ENCODE results near the gene SPATA16.

Gene SPATA16

GRCh38 chr3:172953571-172953970, 187.5 kb downstream of the SPATA16 start:
- no peak overlapping the region for H3K9ac ChIP-seq (ENCODE audit: low read length)
- H3K4me3 ChIP-seq (ENCODE audit: low read depth, low read length): no peak overlapping the region
- no peak overlapping the region for H3K27ac ChIP-seq (ENCODE audit: low read depth, low read length)
- no peaks in the 10 kb centered on the region for H3K4me1 ChIP-seq (ENCODE audit: control insufficient read depth, insufficient read depth, low read length)
- H3K36me3 ChIP-seq (ENCODE audit: control insufficient read depth, insufficient read depth, low read length): no peaks in the 10 kb centered on the region
- H3K27me3 ChIP-seq (ENCODE audit: control insufficient read depth, insufficient read depth, low read length): no peaks in the 10 kb centered on the region
- H3K9me3 ChIP-seq (ENCODE audit: control insufficient read depth, insufficient read depth, low read depth, low read length): no peaks in the 10 kb centered on the region

- H3K4me3 ChIP-seq (ENCODE audit: low read depth, low read length): no peak overlapping the region
- no peaks in the 10 kb centered on the region for H3K36me3 ChIP-seq (ENCODE audit: control insufficient read depth, insufficient read depth, low read length)
- no peak overlapping the region for H3K9ac ChIP-seq (ENCODE audit: low read length)
- no peak overlapping the region for H3K27ac ChIP-seq (ENCODE audit: low read depth, low read length)
- no peaks in the 10 kb centered on the region for H3K27me3 ChIP-seq (ENCODE audit: control insufficient read depth, insufficient read depth, low read length)
- no peaks in the 10 kb centered on the region for H3K4me1 ChIP-seq (ENCODE audit: control insufficient read depth, insufficient read depth, low read length)
- H3K9me3 ChIP-seq (ENCODE audit: control insufficient read depth, insufficient read depth, low read depth, low read length): no peaks in the 10 kb centered on the region
These were observed 189.5 kb downstream of the SPATA16 start for GRCh38 chr3:172951511-172951910.

- H3K4me1 ChIP-seq (ENCODE audit: control insufficient read depth, insufficient read depth, low read length): no peaks in the 10 kb centered on the region
- H3K9me3 ChIP-seq (ENCODE audit: control insufficient read depth, insufficient read depth, low read depth, low read length): no peaks in the 10 kb centered on the region
- no peaks in the 10 kb centered on the region for H3K36me3 ChIP-seq (ENCODE audit: control insufficient read depth, insufficient read depth, low read length)
- H3K9ac ChIP-seq (ENCODE audit: low read length): no peak overlapping the region
- H3K27me3 ChIP-seq (ENCODE audit: control insufficient read depth, insufficient read depth, low read length): no peaks in the 10 kb centered on the region
- no peak overlapping the region for H3K4me3 ChIP-seq (ENCODE audit: low read depth, low read length)
- no peak overlapping the region for H3K27ac ChIP-seq (ENCODE audit: low read depth, low read length)
These were observed 195.0 kb downstream of the SPATA16 start for GRCh38 chr3:172946061-172946460.

GRCh38 chr3:172939651-172940293, 201.3 kb downstream of the SPATA16 start:
- H3K27me3 ChIP-seq (ENCODE audit: control insufficient read depth, insufficient read depth, low read length): no peaks in the 10 kb centered on the region
- H3K27ac ChIP-seq (ENCODE audit: low read depth, low read length): peak overlapping the region; percentile 80; the same call in 1 of the 2 replicates
- peaks cover 12% of the 10 kb centered on the region for H3K4me1 ChIP-seq (ENCODE audit: control insufficient read depth, insufficient read depth, low read length)
- H3K9me3 ChIP-seq (ENCODE audit: control insufficient read depth, insufficient read depth, low read depth, low read length): no peaks in the 10 kb centered on the region
- no peak overlapping the region for H3K9ac ChIP-seq (ENCODE audit: low read length)
- no peak overlapping the region for H3K4me3 ChIP-seq (ENCODE audit: low read depth, low read length)
- no peaks in the 10 kb centered on the region for H3K36me3 ChIP-seq (ENCODE audit: control insufficient read depth, insufficient read depth, low read length)

- no peaks in the 10 kb centered on the region for H3K27me3 ChIP-seq (ENCODE audit: control insufficient read depth, insufficient read depth, low read length)
- no peaks in the 10 kb centered on the region for H3K9me3 ChIP-seq (ENCODE audit: control insufficient read depth, insufficient read depth, low read depth, low read length)
- no peaks in the 10 kb centered on the region for H3K36me3 ChIP-seq (ENCODE audit: control insufficient read depth, insufficient read depth, low read length)
- no peak overlapping the region for H3K9ac ChIP-seq (ENCODE audit: low read length)
- H3K27ac ChIP-seq (ENCODE audit: low read depth, low read length): peak overlapping the region; percentile 80; the same call in 1 of the 2 replicates
- peaks cover 12% of the 10 kb centered on the region for H3K4me1 ChIP-seq (ENCODE audit: control insufficient read depth, insufficient read depth, low read length)
- no peak overlapping the region for H3K4me3 ChIP-seq (ENCODE audit: low read depth, low read length)
These were observed 202.2 kb downstream of the SPATA16 start for GRCh38 chr3:172938788-172939187.

GRCh38 chr3:172931746-172932285, 209.2 kb downstream of the SPATA16 start:
- Histone ChIP-seq H3K9me3 (ENCODE audit: control insufficient read depth, insufficient read depth, low read depth, low read length) (no peaks in the 10 kb centered on the region), H3K27me3 (ENCODE audit: control insufficient read depth, insufficient read depth, low read length) (no peaks in the 10 kb centered on the region), H3K4me3 (ENCODE audit: low read depth, low read length) (no peak overlapping the region), H3K9ac (ENCODE audit: low read length) (no peak overlapping the region), H3K4me1 (ENCODE audit: control insufficient read depth, insufficient read depth, low read length) (no peaks in the 10 kb centered on the region), H3K36me3 (ENCODE audit: control insufficient read depth, insufficient read depth, low read length) (no peaks in the 10 kb centered on the region), H3K27ac (ENCODE audit: low read depth, low read length) (no peak overlapping the region)

- Histone ChIP-seq H3K27ac (ENCODE audit: low read depth, low read length) (no peak overlapping the region), H3K4me3 (ENCODE audit: low read depth, low read length) (no peak overlapping the region), H3K27me3 (ENCODE audit: control insufficient read depth, insufficient read depth, low read length) (no peaks in the 10 kb centered on the region), H3K4me1 (ENCODE audit: control insufficient read depth, insufficient read depth, low read length) (no peaks in the 10 kb centered on the region), H3K9ac (ENCODE audit: low read length) (no peak overlapping the region), H3K9me3 (ENCODE audit: control insufficient read depth, insufficient read depth, low read depth, low read length) (no peaks in the 10 kb centered on the region), H3K36me3 (ENCODE audit: control insufficient read depth, insufficient read depth, low read length) (no peaks in the 10 kb centered on the region)
These were observed 211.6 kb downstream of the SPATA16 start for GRCh38 chr3:172929451-172929850.

GRCh38 chr3:172924546-172924945, 216.5 kb downstream of the SPATA16 start:
- Histone ChIP-seq H3K9me3 (ENCODE audit: control insufficient read depth, insufficient read depth, low read depth, low read length) (no peaks in the 10 kb centered on the region), H3K9ac (ENCODE audit: low read length) (no peak overlapping the region), H3K4me3 (ENCODE audit: low read depth, low read length) (no peak overlapping the region), H3K36me3 (ENCODE audit: control insufficient read depth, insufficient read depth, low read length) (no peaks in the 10 kb centered on the region), H3K27ac (ENCODE audit: low read depth, low read length) (no peak overlapping the region), H3K4me1 (ENCODE audit: control insufficient read depth, insufficient read depth, low read length) (no peaks in the 10 kb centered on the region), H3K27me3 (ENCODE audit: control insufficient read depth, insufficient read depth, low read length) (no peaks in the 10 kb centered on the region)

- no peaks in the 10 kb centered on the region for H3K27me3 ChIP-seq (ENCODE audit: control insufficient read depth, insufficient read depth, low read length)
- peaks cover 16% of the 10 kb centered on the region for H3K4me1 ChIP-seq (ENCODE audit: control insufficient read depth, insufficient read depth, low read length)
- H3K27ac ChIP-seq (ENCODE audit: low read depth, low read length): no peak overlapping the region
These were observed 221.7 kb downstream of the SPATA16 start for GRCh38 chr3:172919297-172919683.

GRCh38 chr3:172918568-172919296, 222.3 kb downstream of the SPATA16 start:
- H3K27me3 ChIP-seq (ENCODE audit: control insufficient read depth, insufficient read depth, low read length): no peaks in the 10 kb centered on the region
- no peak overlapping the region for H3K9ac ChIP-seq (ENCODE audit: low read length)
- H3K4me3 ChIP-seq (ENCODE audit: low read depth, low read length): no peak overlapping the region
- H3K9me3 ChIP-seq (ENCODE audit: control insufficient read depth, insufficient read depth, low read depth, low read length): no peaks in the 10 kb centered on the region
- peaks cover 16% of the 10 kb centered on the region for H3K4me1 ChIP-seq (ENCODE audit: control insufficient read depth, insufficient read depth, low read length)
- no peak overlapping the region for H3K27ac ChIP-seq (ENCODE audit: low read depth, low read length)
- H3K36me3 ChIP-seq (ENCODE audit: control insufficient read depth, insufficient read depth, low read length): no peaks in the 10 kb centered on the region

More at GRCh38 chr3:172919297-172919683, 221.7 kb downstream of the SPATA16 start:
- H3K9me3 ChIP-seq (ENCODE audit: control insufficient read depth, insufficient read depth, low read depth, low read length): no peaks in the 10 kb centered on the region
- no peak overlapping the region for H3K4me3 ChIP-seq (ENCODE audit: low read depth, low read length)
- no peak overlapping the region for H3K9ac ChIP-seq (ENCODE audit: low read length)
- H3K36me3 ChIP-seq (ENCODE audit: control insufficient read depth, insufficient read depth, low read length): no peaks in the 10 kb centered on the region

GRCh38 chr3:172918165-172918564, 222.9 kb downstream of the SPATA16 start:
- no peak overlapping the region for H3K4me3 ChIP-seq (ENCODE audit: low read depth, low read length)
- H3K27me3 ChIP-seq (ENCODE audit: control insufficient read depth, insufficient read depth, low read length): no peaks in the 10 kb centered on the region
- peaks cover 16% of the 10 kb centered on the region for H3K4me1 ChIP-seq (ENCODE audit: control insufficient read depth, insufficient read depth, low read length)
- H3K9ac ChIP-seq (ENCODE audit: low read length): no peak overlapping the region
- H3K9me3 ChIP-seq (ENCODE audit: control insufficient read depth, insufficient read depth, low read depth, low read length): no peaks in the 10 kb centered on the region
- H3K36me3 ChIP-seq (ENCODE audit: control insufficient read depth, insufficient read depth, low read length): no peaks in the 10 kb centered on the region
- H3K27ac ChIP-seq (ENCODE audit: low read depth, low read length): no peak overlapping the region

Data from HUES6 (cell line).